ENCODE data around the gene UBE2D2. TPM values are rescaled to one million over a fixed set of nuclear protein-coding genes. Genes with fewer than 3 reads are reported as not detected.
A peak's percentile ranks its signal among the peaks of the same experiment; 100 is the strongest.
"Not testable (repeated sequence)": the region's sequence is repeated elsewhere in the genome, so short reads cannot be mapped to it uniquely, and the experiment has no call there.

UBE2D2 gene
- total RNA-seq, 6 experiments from 2014 or later: 38.3 to 68.3 (median 53.1) TPM

- Histone ChIP-seq H3K36me3 (no peaks in the 10 kb centered on the region), H3K9me3 (no peaks in the 10 kb centered on the region), H3K4me3 (no peak overlapping the region), H3K4me1 (no peaks in the 10 kb centered on the region), H3K27ac (no peak overlapping the region), H3K27me3 (no peaks in the 10 kb centered on the region)
- WGBS (ENCODE audit: insufficient coverage, low coverage, low lambda C conversion rate, missing lambda C conversion rate): 75% methylated on average over 3 of the region's 3 CpGs
- TF ChIP-seq POLR2A (IDR thresholded peaks at IDR 0.05): no peak
- ATAC-seq (no peak), DNase-seq (no peak)
- intact Hi-C loops (cut with DNase I): no loop called here
Observed at GRCh38 chr5:139584137-139584536, 23.0 kb downstream of the UBE2D2 start.

DNA sequence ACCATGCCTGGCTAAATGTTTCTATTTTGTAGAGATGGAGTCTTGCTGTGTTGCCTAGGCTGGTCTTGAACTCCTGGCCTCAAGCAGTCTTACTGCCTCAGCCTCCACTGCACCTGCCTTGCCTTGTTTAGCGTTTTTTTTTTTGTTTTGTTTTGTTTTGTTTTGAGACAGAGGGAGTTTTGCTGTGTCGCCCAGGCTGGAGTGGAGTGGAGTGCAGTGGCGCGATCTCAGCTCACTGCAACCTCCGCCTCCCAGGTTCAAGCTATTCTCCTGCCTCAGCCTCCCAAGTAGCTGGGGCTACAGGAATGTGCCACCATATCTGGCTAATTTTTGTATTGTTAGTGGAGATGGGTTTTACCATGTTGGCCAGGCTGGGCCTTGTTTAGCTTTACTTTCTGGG lies 27.0 kb downstream of the UBE2D2 start:
- H3K36me3 ChIP-seq; intact Hi-C loops (cut with DNase I); DNase-seq; ATAC-seq; H3K27ac ChIP-seq; H3K4me3 ChIP-seq; H3K4me1 ChIP-seq; H3K27me3 ChIP-seq; H3K9me3 ChIP-seq: not testable (repeated sequence)
- 84% methylated on average over 3 of the region's 5 CpGs for WGBS (ENCODE audit: insufficient coverage, low coverage, low lambda C conversion rate, missing lambda C conversion rate)

GRCh38 chr5:139588962-139589361 lies 27.8 kb downstream of the UBE2D2 start:
- H3K4me3 ChIP-seq: no peak overlapping the region
- no peaks in the 10 kb centered on the region for H3K36me3 ChIP-seq
- H3K27ac ChIP-seq: no peak overlapping the region
- DNase-seq (peak in 1 of 3 donors; percentile 28), ATAC-seq (no peak)
- intact Hi-C loops (cut with DNase I): no loop called here
- no peaks in the 10 kb centered on the region for H3K27me3 ChIP-seq
- TF ChIP-seq CTCF (IDR thresholded peaks at IDR 0.05) (no peak), POLR2A (IDR thresholded peaks at IDR 0.05) (no peak)
- 84% methylated on average over 5 of the region's 6 CpGs for WGBS (ENCODE audit: insufficient coverage, low coverage, low lambda C conversion rate, missing lambda C conversion rate)
- H3K4me1 ChIP-seq: peaks cover 0 to 4% (median 0%) of the 10 kb centered on the region in 4 donors
- H3K9me3 ChIP-seq: no peaks in the 10 kb centered on the region

DNA sequence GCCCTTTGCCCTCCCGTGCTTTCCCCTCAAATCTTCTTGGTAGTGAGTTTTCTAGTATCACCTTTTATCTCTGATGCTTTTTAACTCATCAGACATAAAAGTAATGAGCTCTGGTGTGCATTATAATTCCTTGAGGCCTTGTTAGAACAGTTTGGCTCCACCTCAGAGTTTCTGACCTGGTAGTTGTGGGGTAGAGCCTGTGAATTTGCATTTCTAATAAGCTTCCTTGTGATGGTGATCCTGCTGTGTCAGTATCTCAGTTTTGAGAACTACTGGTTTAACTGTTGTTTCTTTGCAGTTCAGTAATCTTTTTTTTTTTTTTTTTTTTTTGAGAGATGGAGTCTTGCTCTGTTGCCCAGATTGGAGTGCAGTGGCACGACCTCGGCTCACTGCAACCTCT lies 31.1 kb downstream of the UBE2D2 start:
- TF ChIP-seq POLR2A (IDR thresholded peaks at IDR 0.05) (no peak), CTCF (IDR thresholded peaks at IDR 0.05) (no peak)
- Histone ChIP-seq H3K9me3 (no peaks in the 10 kb centered on the region), H3K36me3 (no peaks in the 10 kb centered on the region), H3K4me1 (peaks cover 0 to 4% (median 0%) of the 10 kb centered on the region in 4 donors), H3K4me3 (no peak overlapping the region), H3K27me3 (no peaks in the 10 kb centered on the region), H3K27ac (no peak overlapping the region)
- intact Hi-C loops (cut with DNase I): no loop called here
- DNase-seq (no peak), ATAC-seq (no peak)
- 100% methylated on average over 1 of the region's 3 CpGs for WGBS (ENCODE audit: insufficient coverage, low coverage, low lambda C conversion rate, missing lambda C conversion rate)

GRCh38 chr5:139593076-139593475 lies 31.9 kb downstream of the UBE2D2 start:
- DNase-seq; H3K27ac ChIP-seq; intact Hi-C loops (cut with DNase I); H3K36me3 ChIP-seq; H3K9me3 ChIP-seq; H3K4me3 ChIP-seq; H3K4me1 ChIP-seq; H3K27me3 ChIP-seq; ATAC-seq: not testable (repeated sequence)
- 84% methylated on average over 7 of the region's 8 CpGs for WGBS (ENCODE audit: insufficient coverage, low coverage, low lambda C conversion rate, missing lambda C conversion rate)

GRCh38 chr5:139593716-139594319 lies 32.7 kb downstream of the UBE2D2 start:
- no peak for DNase-seq
- intact Hi-C loops (cut with DNase I): no loop called here

More at GRCh38 chr5:139593716-139594319, 32.7 kb downstream of the UBE2D2 start:
- no peaks in the 10 kb centered on the region for H3K9me3 ChIP-seq
- H3K27me3 ChIP-seq: no peaks in the 10 kb centered on the region
- no peak overlapping the region for H3K4me3 ChIP-seq
- no peak overlapping the region for H3K27ac ChIP-seq
- H3K36me3 ChIP-seq: no peaks in the 10 kb centered on the region
- TF ChIP-seq CTCF (IDR thresholded peaks at IDR 0.05) (no peak), POLR2A (IDR thresholded peaks at IDR 0.05) (no peak)
- no peak for ATAC-seq
- WGBS (ENCODE audit: insufficient coverage, low coverage, low lambda C conversion rate, missing lambda C conversion rate): 55% methylated on average over 3 of the region's 3 CpGs
- peaks cover 0 to 4% (median 0%) of the 10 kb centered on the region in 4 donors for H3K4me1 ChIP-seq
